ENCODE results near the gene PITPNC1.

DNA sequence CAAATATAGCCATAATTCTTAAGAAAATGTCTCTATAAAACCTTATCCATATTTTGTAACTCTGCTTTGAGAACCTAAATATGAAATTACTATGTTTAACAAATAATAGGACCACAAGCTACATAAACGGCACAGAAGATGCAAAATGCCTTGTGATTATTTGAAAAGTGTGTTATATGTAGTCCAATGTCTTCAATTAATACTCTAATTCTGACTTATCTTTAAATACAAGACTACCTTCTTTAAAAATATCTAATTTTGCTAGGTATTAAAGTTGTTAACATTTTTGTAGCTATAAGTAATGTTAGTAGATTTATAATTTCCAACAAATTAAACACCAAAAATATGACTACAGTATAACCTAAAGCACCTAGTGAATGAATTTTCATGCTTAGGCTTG lies 27.7 kb upstream of the PITPNC1 start:
- TF ChIP-seq, protein P1, sequence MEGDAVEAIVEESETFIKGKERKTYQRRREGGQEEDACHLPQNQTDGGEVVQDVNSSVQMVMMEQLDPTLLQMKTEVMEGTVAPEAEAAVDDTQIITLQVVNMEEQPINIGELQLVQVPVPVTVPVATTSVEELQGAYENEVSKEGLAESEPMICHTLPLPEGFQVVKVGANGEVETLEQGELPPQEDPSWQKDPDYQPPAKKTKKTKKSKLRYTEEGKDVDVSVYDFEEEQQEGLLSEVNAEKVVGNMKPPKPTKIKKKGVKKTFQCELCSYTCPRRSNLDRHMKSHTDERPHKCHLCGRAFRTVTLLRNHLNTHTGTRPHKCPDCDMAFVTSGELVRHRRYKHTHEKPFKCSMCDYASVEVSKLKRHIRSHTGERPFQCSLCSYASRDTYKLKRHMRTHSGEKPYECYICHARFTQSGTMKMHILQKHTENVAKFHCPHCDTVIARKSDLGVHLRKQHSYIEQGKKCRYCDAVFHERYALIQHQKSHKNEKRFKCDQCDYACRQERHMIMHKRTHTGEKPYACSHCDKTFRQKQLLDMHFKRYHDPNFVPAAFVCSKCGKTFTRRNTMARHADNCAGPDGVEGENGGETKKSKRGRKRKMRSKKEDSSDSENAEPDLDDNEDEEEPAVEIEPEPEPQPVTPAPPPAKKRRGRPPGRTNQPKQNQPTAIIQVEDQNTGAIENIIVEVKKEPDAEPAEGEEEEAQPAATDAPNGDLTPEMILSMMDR (IDR thresholded peaks at IDR 0.05) = no peak
- TF ChIP-seq POLR2A (IDR thresholded peaks at IDR 0.05) = no peak

All from Peyer's patch (tissue), 4 donors.